K562 (cell line): Measurements from ENCODE around the gene CATSPER1. TPM values are rescaled to one million over a fixed set of nuclear protein-coding genes. Genes with fewer than 3 reads are reported as not detected.

Experiments used
- BCOR ChIP-seq: fragments of 450-650 bp; IDR thresholded peaks from 2 replicates; pipeline ENCODE4 v1.6.1; 2016
- HIVEP1 ChIP-seq: fragments of 250-450 bp; sonication (Bioruptor Pico); IDR thresholded peaks from 2 replicates; pipeline ENCODE4 v1.4.0; 2020; ENCODE audit warnings: mild to moderate bottlenecking
- HOMEZ ChIP-seq: fragments of 250-450 bp; sonication (Bioruptor Pico); IDR thresholded peaks from 2 replicates; pipeline ENCODE4 v1.4.0; 2020; ENCODE audit warnings: mild to moderate bottlenecking, moderate library complexity
- ILF3 ChIP-seq: fragments of 450-650 bp; IDR thresholded peaks from 2 replicates; pipeline ENCODE4 v1.6.1; 2018; ENCODE audit warnings: antibody characterized with exemption, mild to moderate bottlenecking, moderate library complexity, borderline replicate concordance
- IRF9 ChIP-seq: fragments of 450-650 bp; IDR thresholded peaks from 2 replicates; pipeline ENCODE4 v1.6.1; 2016; ENCODE audit warnings: missing biosample characterization, missing genetic modification characterization
- MBD2 ChIP-seq: sonication (generic); IDR thresholded peaks from 2 replicates; pipeline ENCODE4 v1.6.1; 2016; ENCODE audit warnings: low read depth, borderline replicate concordance
- RFX1 ChIP-seq: fragments of 450-650 bp; IDR thresholded peaks from 2 replicates; pipeline ENCODE4 v1.6.1; 2016; ENCODE audit warnings: mild to moderate bottlenecking, moderate library complexity
- THAP7 ChIP-seq: fragments of 250-450 bp; sonication (Bioruptor Pico); IDR thresholded peaks from 2 replicates; pipeline ENCODE4 v1.5.0; 2021
- ZBED1 ChIP-seq: IDR thresholded peaks from 2 replicates; pipeline ENCODE4 v1.6.1; 2014
- ZBTB11 ChIP-seq, 3 experiments: fragments of 200-800 bp in 1 of 3; fragments of 250-450 bp in 1 of 3; fragments of 450-650 bp in 1 of 3; sonication (Bioruptor Pico) in 1 of 3; sonication (Bioruptor generic) in 1 of 3; formaldehyde crosslinking in 1 of 3; IDR thresholded peaks; 2 replicates each; pipeline versions ENCODE4 v1.6.1 to v1.8.0; 2016 to 2022; ENCODE audit warnings: mild to moderate bottlenecking in 2 of 3, missing genetic modification characterization in 2 of 3, missing compliant biosample characterization in 1 of 3, moderate library complexity in 1 of 3
- ZBTB49 ChIP-seq: sonication (generic); formaldehyde crosslinking; IDR thresholded peaks from 2 replicates; pipeline ENCODE4 v1.8.0; 2022; ENCODE audit warnings: missing genetic modification reagents, mild to moderate bottlenecking, borderline replicate concordance
- ZNF398 ChIP-seq: fragments of 250-450 bp; sonication (Bioruptor Pico); IDR thresholded peaks from 2 replicates; pipeline ENCODE4 v1.8.0; 2021; ENCODE audit warnings: moderate library complexity, mild to moderate bottlenecking, inconsistent platforms
- polyA plus RNA-seq, 8 experiments: library from polyadenylated mRNA; depleted of rRNA in 4 of 8; stranded (reverse) in 5 of 8; unstranded in 3 of 8; fragments of >200 nt; fragmentation: Nextera tagmentation in 2 of 8; fragmentation: Illumina TruSeq in 1 of 8; extraction: Ambion mirVana in 2 of 8; extraction: Trizol in 1 of 8; gene quantifications; 2 replicates each; pipeline versions ENCODE4 v1.2.1 to v1.2.3, GENCODE V29; 2011 to 2014; ENCODE audit warnings: inconsistent platforms in 1 of 8, missing spikeins in 1 of 8
- total RNA-seq, 7 experiments: library from RNA; depleted of rRNA in 6 of 7; stranded (reverse); fragments of >200 nt in 6 of 7; fragmentation: Illumina TruSeq in 2 of 7; extraction: Trizol in 2 of 7; gene quantifications; 2 replicates each; pipeline versions ENCODE4 v1.2.1 to v1.2.3, GENCODE V29; 2011 to 2021; ENCODE audit warnings: low replicate concordance in 1 of 7

Gene CATSPER1
- total and polyA plus RNA-seq, 9 of the 15 experiments (the other 6 are each of a cell fraction or from before 2014, with no cell fraction given), result 0.21 to 3.3 (median 0.76) TPM

GRCh38 chr11:65988791-65989592 lies 37.3 kb downstream of the CATSPER1 start (continued):
- no peak for TF ChIP-seq THAP7 (CRISPR knock-in tag)
- no peak for TF ChIP-seq BCOR
- no peak for TF ChIP-seq ILF3
- TF ChIP-seq ZBTB49 (CRISPR knock-in tag), result no peak
- TF ChIP-seq ZBED1, result no peak
- TF ChIP-seq ZNF398 (CRISPR knock-in tag), result no peak
- TF ChIP-seq HIVEP1 (CRISPR knock-in tag), result no peak
- no peak for TF ChIP-seq HOMEZ (CRISPR knock-in tag)
- no peak for TF ChIP-seq MBD2
- no peak for TF ChIP-seq RFX1
- 0 out of 2 replicates have a peak, but pooled peaks have one; percentile 19 for TF ChIP-seq IRF9 (tag)
- no peak; a peak in 1 of 6 replicates for TF ChIP-seq ZBTB11 (CRISPR knock-in tag; IDR thresholded peaks at IDR 0.05)
